Retinal pigment epithelial cell (primary cell): ENCODE data around the gene KCNT1.

Experiments used
- DNase-seq: peaks from one replicate; pipeline ENCODE4 v3.0.0-alpha.2; 2010; ENCODE audit warnings: low read depth
- H3K4me3 ChIP-seq: 2 replicates; pipeline ENCODE4 v1.5.1; 2011; ENCODE audit warnings: mild to moderate bottlenecking, low read length, control low read depth, moderate library complexity
- CTCF ChIP-seq: conservative IDR thresholded peaks from 2 replicates; pipeline ENCODE4 v1.5.1; 2011; ENCODE audit warnings: low read depth, low read length, control low read depth, inconsistent platforms

KCNT1 gene

GRCh38 chr9:135817951-135818717, 116.1 kb downstream of the KCNT1 start:
- TF ChIP-seq CTCF = no peak
- no peak for DNase-seq

GRCh38 chr9:135818718-135819475, 116.9 kb downstream of the KCNT1 start:
- DNase-seq = no peak
- no peak overlapping the region for H3K4me3 ChIP-seq
- no peak for TF ChIP-seq CTCF

More at GRCh38 chr9:135817951-135818717, 116.1 kb downstream of the KCNT1 start:
- no peak overlapping the region for H3K4me3 ChIP-seq

GRCh38 chr9:135819905-135820304, 117.9 kb downstream of the KCNT1 start:
- no peak for DNase-seq
- H3K4me3 ChIP-seq = no peak overlapping the region
- TF ChIP-seq CTCF = peak; percentile 26

GRCh38 chr9:135820661-135821060, 118.7 kb downstream of the KCNT1 start:
- no peak for TF ChIP-seq CTCF
- DNase-seq = no peak
- no peak overlapping the region for H3K4me3 ChIP-seq

GRCh38 chr9:135821116-135821515, 119.1 kb downstream of the KCNT1 start:
- DNase-seq = no peak
- TF ChIP-seq CTCF = no peak
- no peak overlapping the region for H3K4me3 ChIP-seq

GRCh38 chr9:135821733-135822373, 119.9 kb downstream of the KCNT1 start:
- H3K4me3 ChIP-seq = no peak overlapping the region
- no peak for DNase-seq

More at GRCh38 chr9:135821733-135822373, 119.9 kb downstream of the KCNT1 start:
- no peak for TF ChIP-seq CTCF
